IPS DF 6.9 (cell line): ENCODE results near the gene NANOS1.

Experiments
- DNase-seq: peaks from one replicate; pipeline ENCODE4 v3.0.0-alpha.2; 2013; ENCODE audit warnings: low read depth, low spot score
- H3K27ac ChIP-seq: one replicate; pipeline ENCODE4 v1.5.1; 2013; ENCODE audit warnings: low read length, control low read depth
- H3K27me3 ChIP-seq: 2 replicates; pipeline ENCODE4 v1.6.1; 2013; ENCODE audit warnings: mild to moderate bottlenecking, low read length; ENCODE audit not compliant: control insufficient read depth, insufficient read depth
- H3K36me3 ChIP-seq: 2 replicates; pipeline ENCODE4 v1.6.1; 2013; ENCODE audit warnings: low read length; ENCODE audit not compliant: control insufficient read depth, insufficient read depth
- H3K4me1 ChIP-seq: 2 replicates; pipeline ENCODE4 v1.6.1; 2013; ENCODE audit warnings: low read length; ENCODE audit not compliant: control insufficient read depth, insufficient read depth
- H3K4me3 ChIP-seq: 2 replicates; pipeline ENCODE4 v1.5.1; 2013; ENCODE audit warnings: mild to moderate bottlenecking, low read length
- H3K9me3 ChIP-seq: 2 replicates; pipeline ENCODE4 v1.6.1; 2013; ENCODE audit warnings: low read length, inconsistent platforms; ENCODE audit not compliant: control insufficient read depth, insufficient read depth
- WGBS: extraction: QIAGEN DNeasy Blood & Tissue Kit; methylation state at CpG from one replicate; pipeline ENCODE4 v1.1.7; 2013; ENCODE audit warnings: mixed read lengths, missing lambda C conversion rate; ENCODE audit not compliant: insufficient read length, insufficient coverage; 5-methylcytosine and 5-hydroxymethylcytosine counted together

The NANOS1 gene

GRCh38 chr10:119080521-119081259, 51.2 kb downstream of the NANOS1 start, which contains the start of gene EIF3A:
EIF3A (minus strand) TSS chr10:119080817; CDS start chr10:119080676, 141 bp downstream.
- no CpG with 5 or more reads among the region's 74 CpGs for WGBS
- H3K27me3 ChIP-seq = no peaks in the 10 kb centered on the region
- no peak within 1 kb of the TSS for H3K27ac ChIP-seq
- no peaks in the 10 kb centered on the region for H3K36me3 ChIP-seq
- peak within 1 kb of the TSS; percentile 86 for H3K4me3 ChIP-seq
- no peaks in the 10 kb centered on the region for H3K4me1 ChIP-seq
- DNase-seq = peak; percentile 70
- no peaks in the 10 kb centered on the region for H3K9me3 ChIP-seq
